ENCODE results near the gene CRISPLD2. TPM values are rescaled to one million over a fixed set of nuclear protein-coding genes. Genes with fewer than 3 reads are reported as not detected.

Gene CRISPLD2
- total and polyA plus RNA-seq, 10 of the 15 experiments (the other 5 are each of a cell fraction or from before 2014, with no cell fraction given): 0.03 to 0.30 (median 0.08) TPM; not detected in 5

DNA sequence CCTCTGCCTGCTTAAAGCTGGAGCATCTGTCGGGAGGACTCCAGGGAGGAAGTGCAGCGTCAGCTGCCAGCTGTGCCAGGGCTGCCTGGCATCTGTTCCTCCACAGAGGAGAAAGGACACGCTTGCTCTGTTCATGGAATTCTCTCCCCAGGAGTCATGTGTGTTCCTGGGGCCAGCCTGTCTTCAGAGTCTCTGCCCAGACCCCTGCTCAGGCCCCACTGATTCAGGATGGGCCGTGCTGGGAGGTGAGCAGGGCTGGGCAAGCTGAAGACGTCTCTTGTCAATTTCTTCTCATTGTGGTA lies 24.2 kb downstream of the CRISPLD2 start (continued):
- TF ChIP-seq MTA2 (IDR thresholded peaks at IDR 0.05; ENCODE audit: low read depth) (no peak), CUX1 (IDR thresholded peaks at IDR 0.05; ENCODE audit: insufficient replicate concordance, low read depth, low read length) (no peak), KLF5 (IDR thresholded peaks at IDR 0.05; ENCODE audit: partially characterized antibody) (no peak)

GRCh38 chr16:84844559-84845495 lies 25.0 kb downstream of the CRISPLD2 start:
- H3K4me2 ChIP-seq (ENCODE audit: control insufficient read depth, insufficient read depth): no peak overlapping the region
- intact Hi-C loops (cut with micrococcal nuclease; ENCODE audit: unreplicated experiment) (no loop called here), in situ Hi-C loops (cut with MboI) (no loop called here)
- H4K20me1 ChIP-seq (ENCODE audit: control insufficient read depth, insufficient read depth): no peaks in the 10 kb centered on the region
- H3K4me3 ChIP-seq: no peak overlapping the region
- no peaks in the 10 kb centered on the region for H3K4me1 ChIP-seq (ENCODE audit: control insufficient read depth, insufficient read depth, low read length)
- no peak for DNase-seq (ENCODE audit: low read depth, low spot score)
- BruUV-seq (replicated peaks): no TSS peak
- no peak overlapping the region for H2AFZ ChIP-seq (ENCODE audit: control insufficient read depth, low read depth, low read length)
- ChIA-PET RAD21 (ENCODE audit: unreplicated experiment) (no interaction called here), POLR2A (no interaction called here), SMC1A (ENCODE audit: uncharacterized antibody, unreplicated experiment) (no interaction called here), CTCF (no interaction called here)
- H3K27ac ChIP-seq (ENCODE audit: control insufficient read depth, insufficient read depth): no peak overlapping the region
- no peak overlapping the region for H3K9ac ChIP-seq (ENCODE audit: control insufficient read depth, insufficient read depth, low read length)
- H3K9me3 ChIP-seq (replicated peaks; ENCODE audit: control insufficient read depth, insufficient read depth, low read length): no peaks in the 10 kb centered on the region
- no peaks in the 10 kb centered on the region for H3K36me3 ChIP-seq (ENCODE audit: control insufficient read depth in 2 of 2, insufficient read depth in 2 of 2, low read length in 1 of 2)
- H3K79me2 ChIP-seq (ENCODE audit: control insufficient read depth, insufficient read depth, low read length): no peaks in the 10 kb centered on the region
- no peak for FAIRE-seq
- WGBS (ENCODE audit: insufficient coverage, insufficient replicate concordance, low lambda C conversion rate, missing lambda C conversion rate): 51% methylated on average over 26 of the region's 26 CpGs
- peaks cover 3 to 4% of the 10 kb centered on the region in 2 experiments; a peak in 3 of 4 replicates for H3K27me3 ChIP-seq (replicated peaks in 1 of 2; ENCODE audit: control insufficient read depth in 2 of 2, insufficient read depth in 2 of 2, low read length in 1 of 2)
- no peak for ATAC-seq
- no peak for TF ChIP-seq TCF3 (IDR thresholded peaks at IDR 0.05; ENCODE audit: borderline replicate concordance, insufficient read depth, low read depth, low read length)
- TF ChIP-seq RBBP5 (conservative IDR thresholded peaks at IDR 0.05): no peak
- no peak for TF ChIP-seq RCOR1 (conservative IDR thresholded peaks at IDR 0.05; ENCODE audit: low read depth, low read length)
- TF ChIP-seq, protein P1, sequence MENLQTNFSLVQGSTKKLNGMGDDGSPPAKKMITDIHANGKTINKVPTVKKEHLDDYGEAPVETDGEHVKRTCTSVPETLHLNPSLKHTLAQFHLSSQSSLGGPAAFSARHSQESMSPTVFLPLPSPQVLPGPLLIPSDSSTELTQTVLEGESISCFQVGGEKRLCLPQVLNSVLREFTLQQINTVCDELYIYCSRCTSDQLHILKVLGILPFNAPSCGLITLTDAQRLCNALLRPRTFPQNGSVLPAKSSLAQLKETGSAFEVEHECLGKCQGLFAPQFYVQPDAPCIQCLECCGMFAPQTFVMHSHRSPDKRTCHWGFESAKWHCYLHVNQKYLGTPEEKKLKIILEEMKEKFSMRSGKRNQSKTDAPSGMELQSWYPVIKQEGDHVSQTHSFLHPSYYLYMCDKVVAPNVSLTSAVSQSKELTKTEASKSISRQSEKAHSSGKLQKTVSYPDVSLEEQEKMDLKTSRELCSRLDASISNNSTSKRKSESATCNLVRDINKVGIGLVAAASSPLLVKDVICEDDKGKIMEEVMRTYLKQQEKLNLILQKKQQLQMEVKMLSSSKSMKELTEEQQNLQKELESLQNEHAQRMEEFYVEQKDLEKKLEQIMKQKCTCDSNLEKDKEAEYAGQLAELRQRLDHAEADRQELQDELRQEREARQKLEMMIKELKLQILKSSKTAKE (IDR thresholded peaks at IDR 0.05; ENCODE audit: low read depth, poor library complexity, severe bottlenecking): no peak
- TF ChIP-seq FOXM1 (IDR thresholded peaks at IDR 0.05; ENCODE audit: low read depth, low read length): no peak
- no peak for TF ChIP-seq KAT2A (conservative IDR thresholded peaks at IDR 0.05; ENCODE audit: control insufficient read depth, low read depth, low read length)
- TF ChIP-seq RFX5 (IDR thresholded peaks at IDR 0.05; ENCODE audit: low read depth, low read length): no peak
- TF ChIP-seq YY1 (IDR thresholded peaks at IDR 0.05; ENCODE audit: low read depth, low read length): no peak
- no peak for TF ChIP-seq RB1 (IDR thresholded peaks at IDR 0.05; ENCODE audit: borderline replicate concordance)
- no peak for TF ChIP-seq RELA (IDR thresholded peaks at IDR 0.05; ENCODE audit: borderline replicate concordance, partially characterized antibody)

Measured in GM12878 (cell line).